Astrocyte of the spinal cord (primary cell): Measurements from ENCODE around the gene WDFY4.

Experiments used
- DNase-seq: peaks from one replicate; pipeline ENCODE4 v3.0.0; 2011; ENCODE audit warnings: low read depth, low spot score
- H3K4me3 ChIP-seq: 2 replicates; pipeline ENCODE4 v1.5.1; 2011; ENCODE audit warnings: low read depth, mild to moderate bottlenecking, low read length, moderate library complexity
- in situ Hi-C: cut with HindIII; loops from 2 replicates; pipeline ENCODE4 v1.10.0; 2017; ENCODE audit warnings: low sequenced_read_pairs
- TF ChIP-seq, protein P1 (sequence below): IDR thresholded peaks from 2 replicates; pipeline ENCODE4 v1.5.1; 2012; ENCODE audit warnings: low read depth, mild to moderate bottlenecking, low read length, inconsistent platforms

The WDFY4 gene

DNA sequence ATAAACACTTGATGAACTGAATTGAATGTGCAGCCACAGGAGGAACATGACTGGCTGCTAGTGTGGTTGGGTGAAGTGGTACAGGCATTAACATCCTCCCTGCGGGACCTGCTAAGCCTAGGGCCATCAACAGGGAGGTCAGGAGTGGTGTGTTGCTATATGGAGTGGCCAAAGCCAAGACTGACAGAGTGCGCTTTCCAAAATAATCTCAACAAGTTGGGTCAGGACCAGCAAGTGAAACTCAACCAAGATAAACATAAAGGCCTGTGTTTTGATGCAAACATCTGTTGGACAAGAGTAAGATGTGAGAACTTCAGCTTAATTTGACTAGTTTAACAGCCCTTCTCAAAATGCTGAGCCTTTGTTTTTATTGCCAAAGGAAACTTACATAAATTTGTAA is 97.7 kb downstream of the WDFY4 start:
- no peak for DNase-seq

DNA sequence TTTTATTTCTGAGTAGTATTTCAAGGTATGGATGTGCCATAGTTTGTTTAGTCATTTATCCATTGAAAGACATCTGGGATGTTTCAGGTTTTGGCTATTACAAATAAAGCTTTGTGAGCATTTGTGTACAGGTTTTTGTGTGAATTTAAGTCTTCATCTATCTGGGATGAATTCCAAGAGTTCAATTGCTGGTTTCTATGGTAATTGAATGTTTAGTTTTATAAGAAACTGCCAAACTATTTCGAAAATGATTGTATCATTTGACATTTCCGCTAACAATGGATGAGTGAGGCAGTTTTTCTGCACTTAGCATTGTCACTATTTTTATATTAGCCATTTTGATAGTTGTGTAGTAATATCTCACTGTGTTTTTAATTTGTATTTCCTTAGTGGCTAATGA is 99.4 kb downstream of the WDFY4 start:
- TF ChIP-seq, protein P1, sequence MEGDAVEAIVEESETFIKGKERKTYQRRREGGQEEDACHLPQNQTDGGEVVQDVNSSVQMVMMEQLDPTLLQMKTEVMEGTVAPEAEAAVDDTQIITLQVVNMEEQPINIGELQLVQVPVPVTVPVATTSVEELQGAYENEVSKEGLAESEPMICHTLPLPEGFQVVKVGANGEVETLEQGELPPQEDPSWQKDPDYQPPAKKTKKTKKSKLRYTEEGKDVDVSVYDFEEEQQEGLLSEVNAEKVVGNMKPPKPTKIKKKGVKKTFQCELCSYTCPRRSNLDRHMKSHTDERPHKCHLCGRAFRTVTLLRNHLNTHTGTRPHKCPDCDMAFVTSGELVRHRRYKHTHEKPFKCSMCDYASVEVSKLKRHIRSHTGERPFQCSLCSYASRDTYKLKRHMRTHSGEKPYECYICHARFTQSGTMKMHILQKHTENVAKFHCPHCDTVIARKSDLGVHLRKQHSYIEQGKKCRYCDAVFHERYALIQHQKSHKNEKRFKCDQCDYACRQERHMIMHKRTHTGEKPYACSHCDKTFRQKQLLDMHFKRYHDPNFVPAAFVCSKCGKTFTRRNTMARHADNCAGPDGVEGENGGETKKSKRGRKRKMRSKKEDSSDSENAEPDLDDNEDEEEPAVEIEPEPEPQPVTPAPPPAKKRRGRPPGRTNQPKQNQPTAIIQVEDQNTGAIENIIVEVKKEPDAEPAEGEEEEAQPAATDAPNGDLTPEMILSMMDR: no peak
- no peak for DNase-seq
- in situ Hi-C loops: no loop called here
- H3K4me3 ChIP-seq: no peak overlapping the region

More for the DNA sequence above, 97.7 kb downstream of the WDFY4 start:
- TF ChIP-seq, protein P1: no peak
- no peak overlapping the region for H3K4me3 ChIP-seq
- in situ Hi-C loops: no loop called here

DNA sequence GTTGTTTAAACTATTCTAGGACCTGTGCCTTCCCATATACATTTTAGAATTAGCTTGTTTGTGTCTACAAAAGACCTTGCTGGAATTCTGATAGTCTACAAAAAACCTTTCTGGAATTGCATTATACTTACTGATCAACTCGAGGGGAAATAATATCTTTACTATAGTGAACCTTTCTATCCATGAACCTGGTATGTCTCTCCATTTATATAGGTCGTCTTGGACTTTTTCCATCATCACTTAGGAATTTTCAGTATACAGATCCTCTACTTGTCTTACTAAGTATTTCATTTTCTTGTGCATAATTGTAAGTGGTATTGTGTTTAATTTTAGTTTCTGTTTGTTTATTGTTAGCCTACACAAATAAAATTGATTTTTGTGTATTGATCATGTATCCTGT is 101.1 kb downstream of the WDFY4 start:
- TF ChIP-seq, protein P1: no peak
- no peak for DNase-seq
- no peak overlapping the region for H3K4me3 ChIP-seq
- in situ Hi-C loops: no loop called here

DNA sequence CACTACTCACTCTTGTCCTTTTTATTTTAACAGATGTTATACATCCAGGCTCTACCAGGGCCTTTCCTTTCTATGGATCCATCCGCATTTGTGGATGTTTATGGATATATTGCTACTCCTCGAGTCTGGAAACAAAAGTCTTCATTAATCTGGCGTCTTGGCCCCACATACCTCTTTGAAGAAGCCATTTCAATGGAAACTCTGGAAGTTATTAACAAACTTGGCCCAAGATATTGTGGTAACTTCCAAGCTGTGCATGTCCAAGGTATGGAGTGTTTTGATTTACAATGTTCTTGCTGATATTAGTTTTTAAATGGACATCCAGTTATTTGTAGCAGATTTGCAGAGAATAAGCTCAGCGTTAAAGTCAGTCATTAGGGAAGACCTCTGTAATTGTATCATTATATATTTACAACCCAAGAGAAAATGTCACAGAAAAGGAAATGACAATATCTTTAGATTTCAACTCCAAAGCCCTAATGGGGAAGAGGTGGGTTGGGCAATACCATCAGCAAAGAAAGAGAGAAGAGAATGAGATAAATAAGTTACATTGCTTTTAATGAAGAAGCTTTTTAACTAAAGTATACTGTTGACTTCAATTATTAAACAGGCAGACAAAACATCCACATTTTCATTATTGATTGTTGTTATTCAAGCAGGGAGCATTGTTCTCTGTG is 102.1 kb downstream of the WDFY4 start:
- in situ Hi-C loops: no loop called here

DNA sequence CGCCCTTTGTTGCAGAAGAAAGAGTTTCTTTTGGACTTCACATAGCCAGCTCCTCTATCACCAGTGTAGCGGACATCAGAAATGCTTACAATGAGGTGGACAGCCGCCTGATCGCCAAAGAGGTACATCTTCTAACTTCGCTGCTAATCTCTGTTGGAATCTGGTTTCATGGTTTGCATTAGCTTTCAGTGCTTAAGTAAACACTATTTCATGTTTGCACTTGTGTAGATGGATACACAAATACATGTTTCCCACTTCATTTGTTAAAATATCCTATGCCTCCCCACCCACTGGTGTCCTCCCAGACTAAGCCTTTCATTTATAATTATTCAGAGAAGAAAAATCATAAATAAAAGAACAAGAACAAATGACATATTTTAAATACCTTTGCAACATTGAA is 103.9 kb downstream of the WDFY4 start:
- TF ChIP-seq, protein P1: no peak
- DNase-seq: no peak
- in situ Hi-C loops: no loop called here
- H3K4me3 ChIP-seq: no peak overlapping the region

More for the DNA sequence above, 102.1 kb downstream of the WDFY4 start:
- TF ChIP-seq, protein P1: no peak
- no peak for DNase-seq
- no peak overlapping the region for H3K4me3 ChIP-seq

DNA sequence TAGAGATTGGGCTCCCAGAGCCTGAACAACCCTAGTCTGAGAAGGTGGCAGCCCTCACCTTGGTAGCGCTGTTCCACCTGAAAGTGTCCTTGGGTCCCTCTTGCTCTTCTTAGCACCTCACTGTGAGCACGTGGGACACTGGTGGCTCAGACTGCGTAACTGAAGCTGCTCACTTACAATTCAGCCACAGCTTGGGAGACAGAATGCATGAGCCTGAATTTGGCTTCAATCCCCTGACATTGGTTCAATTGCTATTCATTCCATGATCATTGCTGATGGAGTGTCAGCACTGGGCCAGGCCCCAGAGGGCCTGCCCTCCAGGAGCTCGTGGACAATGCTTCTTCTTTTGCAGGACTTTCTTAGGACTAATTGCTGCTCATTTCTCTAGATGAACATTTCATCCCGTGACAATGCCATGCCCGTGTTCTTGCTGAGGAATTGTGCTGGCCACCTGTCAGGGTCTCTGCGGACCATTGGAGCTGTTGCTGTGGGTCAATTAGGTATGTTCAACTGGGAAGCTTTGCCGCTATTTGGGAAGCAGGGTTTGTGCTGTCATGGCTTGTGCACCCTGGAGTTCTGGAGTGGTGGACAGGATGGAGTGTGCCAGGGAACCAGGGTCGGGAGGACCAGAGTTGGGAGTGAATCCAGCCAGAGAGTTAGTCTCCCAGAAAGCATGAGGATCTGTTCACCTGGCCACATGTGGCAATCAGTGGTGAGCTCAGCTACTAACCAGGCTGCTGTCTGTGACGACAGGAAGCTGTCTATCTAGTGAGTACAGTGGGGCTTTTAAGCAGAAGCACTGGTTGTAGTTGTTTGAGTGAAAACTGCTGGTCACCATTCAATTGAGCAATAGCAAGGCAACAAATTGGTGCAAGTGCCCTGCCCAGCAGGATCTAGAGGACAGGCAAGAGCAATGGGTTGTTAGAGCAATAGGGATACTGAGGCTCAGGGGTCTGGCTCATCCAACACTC is 105.1 kb downstream of the WDFY4 start:
- H3K4me3 ChIP-seq: no peak overlapping the region
- in situ Hi-C loops: no loop called here
- TF ChIP-seq, protein P1: no peak
- no peak for DNase-seq
